GM19351 (cell line): ENCODE data around the gene STIM1.
A peak's percentile ranks its signal among the peaks of the same experiment; 100 is the strongest.

Source experiments
- ATAC-seq: cut with Tn5 transposase; IDR thresholded peaks from one replicate; pipeline ENCODE4 v1.9.1; 2021; ENCODE audit warnings: mild to moderate bottlenecking, moderate library complexity; ENCODE audit not compliant: unreplicated experiment

Gene STIM1

DNA sequence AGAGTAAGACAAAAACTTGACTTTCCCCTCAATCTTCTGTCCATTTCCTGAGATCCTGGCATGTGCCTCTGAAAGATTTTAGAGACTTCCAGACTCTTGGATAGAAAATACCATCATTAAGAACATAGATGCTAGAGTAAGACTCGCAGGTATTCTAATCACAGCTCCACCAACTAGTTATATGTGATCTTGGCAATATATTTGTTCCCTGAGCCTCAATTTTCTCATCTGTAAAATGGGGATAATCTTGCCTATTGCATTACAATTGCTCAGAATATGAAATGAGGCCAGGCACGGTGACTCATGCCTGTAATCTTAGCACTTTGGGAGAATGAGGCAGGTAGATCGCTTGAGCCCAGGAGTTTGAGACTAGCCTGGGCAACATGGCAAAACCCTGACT is 25.4 kb upstream of the STIM1 start:
- no peak for ATAC-seq

DNA sequence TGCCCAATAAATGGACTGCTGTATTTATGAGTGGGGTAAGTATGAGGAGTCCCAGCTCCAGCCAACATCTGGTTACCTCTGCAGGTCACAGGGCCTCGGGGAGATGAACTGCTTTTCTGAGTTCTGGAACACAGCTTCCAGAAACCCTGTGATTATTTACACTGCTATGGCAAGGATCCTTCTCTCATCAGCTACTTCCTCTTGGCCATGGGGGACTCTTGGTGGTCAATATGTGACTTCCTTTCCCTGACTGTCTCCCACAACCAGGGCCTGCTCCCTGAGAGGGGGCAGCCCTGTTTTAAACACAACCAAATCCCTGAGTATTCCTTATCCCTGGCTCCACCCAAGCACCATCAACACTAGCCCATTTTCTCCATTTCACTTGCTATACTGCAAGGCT is 24.7 kb upstream of the STIM1 start:
- ATAC-seq: no peak

DNA sequence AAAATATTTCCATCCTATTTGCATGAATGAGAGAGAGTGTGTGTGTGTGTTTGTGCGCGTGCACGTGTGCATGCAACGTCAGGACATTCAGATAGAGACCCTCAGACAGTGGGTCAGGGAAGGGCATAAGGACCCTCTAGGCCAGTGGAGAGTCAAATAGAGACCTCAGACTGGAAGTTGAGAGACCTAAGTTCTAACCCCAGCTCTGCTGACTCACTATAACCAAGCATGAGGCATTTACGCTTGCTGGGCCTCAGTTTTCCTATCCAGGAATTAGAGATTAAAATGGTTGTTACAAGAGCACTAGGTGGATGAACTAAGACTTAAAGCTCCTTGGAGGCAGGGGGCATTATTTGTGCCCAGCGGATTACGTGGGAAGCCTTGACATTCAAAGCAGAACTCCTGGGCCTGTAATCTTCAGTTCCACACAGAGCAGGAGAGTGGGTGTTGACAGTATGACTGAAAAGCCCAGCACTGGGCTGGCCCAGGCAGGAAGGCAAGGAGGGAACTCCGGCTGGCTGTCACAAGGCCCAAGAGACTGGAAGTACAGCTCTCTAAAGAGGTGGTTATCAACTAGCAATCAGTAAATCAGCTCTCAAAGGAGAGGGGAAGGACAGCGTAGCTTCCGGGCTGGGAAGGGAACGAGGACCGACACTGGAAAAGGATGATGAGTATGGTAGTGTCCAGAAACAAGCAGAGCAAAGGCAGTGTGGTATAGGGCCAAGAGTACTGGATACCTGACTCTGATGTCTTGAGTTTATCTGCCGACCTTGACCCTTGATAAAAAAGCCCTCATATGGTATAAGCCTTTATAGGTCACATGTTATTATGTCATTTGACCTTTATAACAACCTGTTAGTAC is 23.9 kb upstream of the STIM1 start:
- ATAC-seq: no peak

DNA sequence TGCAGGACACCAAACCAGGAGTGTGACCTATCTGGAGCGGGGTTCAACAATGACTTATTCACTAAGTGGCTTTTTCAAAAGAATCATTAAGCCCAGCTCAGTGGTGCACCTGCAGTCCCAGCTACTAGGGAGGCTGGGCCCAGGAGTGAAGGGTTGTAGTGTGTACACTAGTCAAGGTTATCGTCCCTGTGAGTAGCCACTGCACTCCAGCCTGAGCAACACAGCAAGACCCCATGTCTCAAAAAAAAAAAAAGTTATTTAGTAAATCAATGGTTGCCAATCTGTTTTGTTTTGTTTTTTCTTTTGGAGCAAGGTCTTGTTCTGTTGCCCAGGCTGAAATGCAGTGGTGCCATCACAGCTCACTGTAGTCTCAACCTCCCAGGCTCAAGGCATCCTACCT is 22.6 kb upstream of the STIM1 start:
- ATAC-seq: no peak

DNA sequence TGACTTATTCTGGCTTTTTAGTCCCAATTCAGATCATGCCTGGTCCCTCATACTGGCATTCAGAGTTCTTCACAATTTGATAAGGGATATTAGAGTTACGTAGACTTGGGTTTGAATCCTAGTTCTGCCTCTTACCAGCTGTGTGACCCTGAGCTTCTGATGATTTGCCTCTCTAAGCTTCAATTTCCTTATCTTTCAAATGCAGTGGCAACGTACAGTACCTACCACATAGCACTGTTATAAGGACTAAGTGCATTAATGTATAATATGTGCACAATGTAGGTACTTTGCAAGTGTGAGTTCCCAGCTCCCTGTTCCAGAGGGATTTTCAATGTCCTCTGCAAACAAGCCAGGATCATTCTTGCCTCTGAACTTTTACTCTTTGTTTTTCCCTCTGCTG is 22.0 kb upstream of the STIM1 start:
- no peak for ATAC-seq

DNA sequence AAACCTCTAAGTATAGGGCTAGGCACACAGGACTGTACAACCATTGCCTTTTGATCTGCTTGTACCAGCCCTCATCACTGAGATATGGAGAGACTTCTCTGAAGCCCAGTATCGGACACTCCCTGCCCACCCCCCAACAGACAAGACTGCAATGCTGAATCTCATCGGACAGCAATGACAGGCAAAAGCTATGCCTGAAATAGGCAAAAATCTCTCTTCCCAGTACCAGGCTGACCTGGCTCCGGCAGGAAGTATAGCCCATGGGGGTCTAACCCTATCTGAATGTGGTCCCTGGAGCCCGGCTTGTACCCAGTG is 21.2 kb upstream of the STIM1 start:
- ATAC-seq: no peak

DNA sequence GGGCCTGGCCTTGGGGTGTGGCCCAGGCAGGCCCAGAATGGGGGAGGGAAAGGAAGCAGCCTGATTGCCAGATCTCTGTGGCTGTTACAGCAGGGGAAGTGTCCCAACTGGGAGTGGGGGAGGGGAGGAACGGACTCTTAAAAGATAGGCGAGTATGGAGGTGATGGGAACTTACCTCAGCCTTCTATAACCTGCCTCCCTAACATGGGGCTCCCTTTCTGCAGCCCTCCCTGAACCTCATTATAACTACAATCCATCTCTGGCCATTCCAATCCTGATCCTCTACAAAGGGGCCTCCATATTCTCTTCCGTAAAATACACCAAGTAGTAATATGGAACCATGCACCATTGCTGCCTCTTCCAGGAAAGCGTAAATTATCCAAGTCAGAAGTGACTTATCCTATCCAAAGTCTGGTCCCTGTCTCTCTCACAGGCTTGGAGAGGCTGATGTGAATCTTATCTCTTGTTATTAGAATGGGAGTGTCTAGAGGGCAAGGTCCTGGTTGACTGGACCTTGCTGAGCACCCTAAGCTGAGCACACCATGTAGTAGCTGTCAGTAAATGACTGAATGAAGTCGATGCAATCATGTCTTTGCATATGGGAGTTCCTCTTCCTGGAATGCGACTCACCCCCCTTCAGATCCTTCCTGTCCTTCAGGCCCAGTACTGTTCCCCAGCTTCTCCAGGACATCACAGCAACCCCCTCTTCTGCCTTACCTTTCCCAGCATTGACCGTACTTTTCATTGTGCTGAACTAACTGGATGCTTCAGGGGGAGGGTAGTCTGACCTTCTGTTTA is 20.6 kb upstream of the STIM1 start:
- no peak for ATAC-seq

DNA sequence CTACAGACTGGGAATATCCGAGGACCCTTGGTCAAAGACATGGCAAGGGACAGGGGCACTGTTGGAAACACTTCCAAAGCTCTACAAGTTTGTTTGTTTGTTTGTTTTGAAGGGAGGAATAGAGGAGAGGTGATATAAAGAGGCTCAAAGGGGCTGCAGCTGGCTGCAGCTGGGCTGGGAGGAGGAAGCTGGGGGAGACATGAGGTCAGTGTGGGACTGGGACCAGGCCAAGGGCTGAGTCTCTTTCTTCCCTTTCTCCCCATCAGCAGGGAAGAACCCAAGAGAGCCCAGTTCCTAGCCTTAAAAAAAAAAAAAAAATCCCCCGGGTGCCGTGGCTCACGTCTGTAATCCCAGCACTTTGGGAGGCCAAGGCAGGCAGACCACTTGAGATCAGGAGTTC is 19.7 kb upstream of the STIM1 start:
- no peak for ATAC-seq

DNA sequence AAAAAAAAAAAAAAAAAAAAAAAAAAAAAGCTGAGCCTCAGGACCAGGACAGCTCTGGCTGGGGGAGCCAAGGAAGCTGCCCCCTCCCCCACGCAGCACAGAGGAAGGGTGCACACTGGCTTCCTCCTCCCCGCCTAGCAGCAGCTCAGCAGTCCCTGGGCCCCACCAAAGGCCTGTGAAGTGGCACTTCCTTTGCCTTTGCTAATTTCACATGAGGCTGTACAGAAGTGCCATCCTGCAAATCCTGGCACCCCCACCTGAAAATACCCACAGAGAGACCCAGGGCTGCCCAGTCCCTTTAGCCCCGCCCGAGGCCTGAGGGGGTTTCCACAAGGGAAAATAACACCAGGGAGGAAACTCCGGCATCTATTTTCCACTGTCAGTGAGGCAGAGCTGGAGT is 18.6 kb upstream of the STIM1 start:
- ATAC-seq: no peak

DNA sequence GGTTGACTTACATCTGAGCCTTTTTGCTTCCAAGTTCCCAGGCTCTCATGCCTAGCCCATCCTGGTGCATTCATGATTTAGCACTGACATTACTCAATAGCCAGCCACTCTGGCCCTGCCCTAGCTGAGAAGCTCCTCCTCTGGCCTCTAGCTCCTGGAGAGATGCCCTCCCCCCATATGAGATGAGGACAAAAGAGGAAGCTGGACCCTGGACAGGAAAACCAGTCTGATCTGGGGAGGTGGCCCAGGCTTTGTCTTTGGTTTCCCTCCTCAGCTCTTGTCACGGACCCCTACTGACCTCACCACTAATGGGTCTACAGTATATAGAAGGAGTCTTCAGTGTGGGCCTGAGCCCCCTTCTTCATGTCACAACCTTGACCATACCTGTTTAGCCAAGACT is 17.7 kb upstream of the STIM1 start:
- no peak for ATAC-seq

DNA sequence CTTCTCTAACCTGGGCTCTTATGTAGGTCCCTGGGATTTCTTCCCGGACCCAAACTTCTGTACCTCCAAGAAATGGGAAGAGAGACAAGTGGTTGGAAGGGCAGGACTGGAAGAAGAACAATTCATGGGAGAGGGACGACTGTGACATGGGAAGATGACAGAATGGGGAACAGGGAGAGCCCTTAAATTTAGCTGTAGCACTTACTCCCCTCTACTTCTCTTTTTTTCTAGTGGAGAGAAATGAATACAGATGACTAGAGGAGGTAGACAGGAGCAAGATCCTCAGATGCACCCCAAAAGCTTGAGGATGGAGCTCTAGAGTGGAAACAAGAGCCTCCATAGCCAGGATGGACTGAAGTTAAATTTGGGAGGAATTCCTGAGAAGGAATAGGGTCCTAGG is 17.0 kb upstream of the STIM1 start:
- ATAC-seq: no peak

DNA sequence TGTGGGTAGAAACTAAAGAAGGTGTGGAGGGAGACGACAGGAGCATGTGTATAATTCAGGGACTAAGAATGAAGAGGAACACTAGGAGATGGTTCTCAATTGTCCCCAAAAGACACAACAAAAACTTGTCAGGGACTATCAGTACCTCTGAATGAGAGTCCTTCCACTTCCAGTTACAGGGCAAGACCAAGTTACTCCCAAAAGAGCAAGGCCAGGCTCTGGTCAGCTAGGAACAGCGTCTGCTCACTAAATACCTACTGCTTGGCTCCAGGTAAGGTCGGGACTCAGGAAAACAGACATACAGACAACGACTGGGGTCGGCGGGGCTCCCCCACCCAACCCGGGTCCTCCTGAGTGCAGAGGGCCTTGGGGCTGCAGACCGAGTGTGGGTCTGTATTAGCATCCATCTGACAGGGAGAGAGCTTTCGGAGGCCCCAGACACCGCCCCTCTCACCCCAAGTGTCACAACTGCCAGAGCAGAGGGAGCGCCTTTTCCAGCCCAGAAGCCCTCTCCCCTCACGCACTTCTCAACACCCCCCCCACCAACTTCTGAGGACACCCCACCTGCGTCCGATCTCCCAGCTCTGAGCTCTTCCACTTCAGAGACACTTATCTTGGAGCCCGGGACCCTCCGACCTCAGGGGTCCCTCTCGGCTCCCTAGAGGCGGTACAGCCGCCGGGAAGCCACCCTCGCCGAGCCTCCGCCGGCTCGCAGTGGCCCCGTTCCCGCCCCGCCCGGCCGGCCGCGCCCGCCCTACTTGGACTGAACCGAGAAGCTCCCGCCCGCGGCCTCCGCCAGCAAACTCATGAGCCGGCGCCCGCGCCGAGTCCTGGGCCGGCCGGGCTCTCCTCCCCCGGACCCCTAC is 15.2 kb upstream of the STIM1 start:
- no peak for ATAC-seq

DNA sequence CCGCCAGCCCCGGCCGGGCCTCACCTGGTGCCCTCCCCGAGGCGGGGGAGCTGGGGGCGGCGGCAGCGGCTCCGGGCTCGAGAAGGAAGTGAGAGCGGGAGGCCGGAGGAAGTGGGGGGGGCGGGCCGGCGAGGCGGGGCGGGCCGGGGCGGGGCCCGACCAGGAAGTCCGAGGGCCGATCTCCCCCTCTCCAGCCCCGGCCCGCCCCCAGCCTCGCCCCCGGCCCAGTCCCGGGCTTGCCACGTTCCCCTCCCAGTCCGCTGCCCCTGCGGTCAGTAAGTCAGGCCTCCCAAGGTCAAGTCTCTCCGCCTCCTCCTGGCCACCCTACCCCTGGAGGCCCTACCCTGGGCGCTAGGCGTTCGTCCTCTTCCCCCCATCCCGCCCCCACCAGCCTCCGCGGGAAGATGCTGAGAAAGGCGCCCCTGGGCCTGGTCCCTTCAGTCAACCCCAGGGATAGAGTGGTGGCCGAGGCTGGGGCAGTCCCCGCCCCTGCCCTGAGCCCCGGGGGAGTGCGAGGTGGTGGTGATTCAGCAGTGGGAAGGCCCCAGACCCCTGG is 14.5 kb upstream of the STIM1 start, which contains the start of gene RHOG:
TSS of gene RHOG (minus strand) at position 90 of the 556 bp plus-strand sequence. CDS start 12,821 bp downstream, outside the sequence.
- peak; percentile 38 for ATAC-seq

DNA sequence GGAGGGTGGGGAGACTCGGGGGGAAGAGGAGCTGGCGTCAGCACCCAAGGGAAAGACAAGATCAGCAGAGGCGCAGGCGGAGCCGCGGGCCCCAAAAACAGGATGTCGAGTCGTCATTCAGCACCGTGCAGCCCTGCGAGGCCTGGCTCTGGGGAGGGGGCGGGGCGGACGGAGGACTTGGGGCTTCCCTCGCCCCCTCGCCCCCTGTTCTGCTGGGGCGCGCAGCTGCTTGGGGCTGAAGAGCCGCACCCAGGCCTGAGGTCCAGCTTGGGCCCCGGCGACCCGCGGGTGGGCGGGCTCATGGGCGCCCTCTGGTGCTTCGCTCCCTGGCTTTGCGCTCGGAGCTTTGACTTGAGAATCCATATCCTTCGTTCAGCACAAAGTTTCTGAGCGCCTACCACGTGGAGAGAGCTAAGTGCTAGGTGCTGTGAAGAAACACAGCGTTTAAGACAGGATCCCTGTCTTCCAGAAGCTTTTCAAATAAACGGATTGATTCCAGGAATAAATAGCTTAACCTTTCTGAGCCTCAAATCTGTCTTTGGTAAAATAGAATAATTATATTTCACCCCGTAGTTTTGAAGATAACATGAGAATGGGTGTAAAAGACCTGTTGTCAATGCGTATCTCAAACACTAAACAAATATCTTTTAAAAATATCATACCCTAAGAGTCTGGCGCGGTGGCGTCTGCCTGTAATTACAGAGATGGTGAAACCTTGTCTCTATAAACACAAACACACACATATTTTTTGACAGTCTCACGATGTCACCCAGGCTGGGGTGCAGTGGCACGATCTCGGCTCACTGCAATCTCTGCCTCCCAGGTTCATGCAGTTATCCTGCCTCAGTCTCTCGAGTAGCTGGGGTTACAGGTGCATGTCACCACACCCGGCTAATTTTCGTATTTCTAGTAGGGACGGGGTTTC is 13.8 kb upstream of the STIM1 start:
- peak; percentile 47 for ATAC-seq

DNA sequence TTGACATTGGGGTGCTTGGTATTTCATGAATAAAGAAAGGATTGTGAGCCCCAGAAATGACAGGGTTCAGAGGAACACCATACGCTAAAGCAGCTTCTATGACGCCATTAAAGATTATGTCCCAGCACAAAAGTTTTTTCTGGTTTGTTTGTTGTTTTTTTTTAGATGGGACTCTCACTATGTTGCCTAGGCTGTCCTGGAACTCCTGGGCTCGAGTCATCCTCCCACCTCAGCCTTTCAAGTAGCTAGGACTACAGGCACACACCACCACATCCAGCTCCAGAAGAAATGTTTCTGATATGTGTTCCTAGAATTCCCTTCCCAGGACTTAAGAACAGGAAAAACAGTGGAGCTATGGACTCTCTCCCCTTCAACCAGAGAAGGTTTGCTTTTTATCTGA is 12.1 kb upstream of the STIM1 start:
- no peak for ATAC-seq

DNA sequence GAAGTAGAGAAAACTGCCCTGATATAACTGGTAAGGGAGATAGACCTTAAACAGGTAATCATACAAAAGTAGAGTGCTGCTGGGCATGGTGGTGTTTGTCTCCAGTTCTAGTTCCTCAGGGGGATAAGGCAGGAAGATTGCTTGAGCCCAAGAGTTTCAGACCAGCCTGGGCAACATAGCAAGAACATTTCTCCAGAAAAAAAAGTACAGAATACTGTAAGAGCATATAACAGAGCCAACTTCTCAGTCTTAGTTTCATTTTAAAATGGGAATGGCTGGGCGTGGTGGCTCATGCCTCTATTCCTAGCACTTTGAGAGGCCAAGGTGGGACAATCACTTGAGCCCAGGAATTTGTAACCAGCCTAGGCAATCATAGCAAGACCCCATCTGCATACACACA is 10.2 kb upstream of the STIM1 start:
- ATAC-seq: no peak

DNA sequence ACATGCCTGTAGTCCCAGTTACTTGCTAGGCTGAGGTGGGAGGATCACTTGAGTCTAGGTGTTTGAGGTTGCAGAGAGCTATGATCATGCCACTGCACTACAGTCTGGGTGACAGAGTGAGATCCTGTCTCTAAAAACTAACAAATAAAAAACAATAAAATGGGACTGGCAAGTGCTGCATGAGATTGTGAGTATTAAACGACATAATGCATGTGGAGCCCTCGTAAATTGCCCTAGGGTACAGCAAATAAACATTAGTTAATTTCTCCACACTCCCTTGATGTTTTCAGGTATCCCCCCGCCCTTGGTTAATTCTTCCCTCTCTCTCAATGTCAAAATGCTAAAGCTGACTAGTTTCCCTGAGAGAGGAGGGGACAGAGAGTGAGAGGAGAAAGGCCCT is 9.8 kb upstream of the STIM1 start:
- no peak for ATAC-seq

DNA sequence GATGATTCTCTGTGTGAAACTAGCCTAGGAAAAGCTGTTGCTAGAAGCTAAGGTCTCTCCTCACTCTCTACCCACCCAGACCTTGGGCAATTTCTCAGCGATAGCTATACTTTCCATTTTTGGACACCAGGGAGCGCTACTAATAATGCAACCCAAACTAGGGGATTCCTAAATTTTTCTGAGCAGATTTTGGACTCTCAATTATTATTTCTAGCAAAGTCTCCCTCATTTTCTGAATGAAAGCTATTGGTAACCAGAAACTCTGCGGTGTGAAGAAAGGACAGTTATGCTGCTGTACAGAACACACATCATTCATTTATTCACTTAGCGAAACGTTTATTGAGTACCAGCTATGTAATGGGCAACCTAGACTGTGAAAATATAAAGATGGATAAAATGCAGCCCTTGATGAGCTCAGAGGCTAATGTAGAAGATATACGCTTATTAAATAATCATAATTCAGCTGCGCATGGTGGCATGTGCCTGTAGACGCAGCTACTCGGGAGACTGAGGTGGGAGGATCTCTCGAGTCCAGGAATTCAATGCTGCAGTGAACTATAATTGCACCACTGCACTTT is 6.1 kb upstream of the STIM1 start:
- ATAC-seq: peak; percentile 60

DNA sequence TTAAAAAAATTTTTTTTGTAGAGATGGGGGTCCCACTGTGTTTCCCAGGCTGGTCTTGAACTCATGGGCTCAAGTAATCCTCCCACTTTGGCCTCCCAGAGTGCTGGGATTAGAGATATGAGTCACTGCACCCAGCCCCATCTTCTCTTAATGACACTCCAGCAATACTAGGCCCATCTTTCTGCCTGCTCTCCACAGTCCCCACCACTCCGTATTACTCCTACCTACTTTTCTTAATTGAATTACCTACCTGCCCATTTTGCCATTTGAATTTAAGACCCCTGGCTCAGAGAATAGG is 2.0 kb upstream of the STIM1 start:
- ATAC-seq: no peak
